Activated CD8-positive, alpha-beta memory T cell treated with anti-CD3 and anti-CD28 coated beads, Interleukin-2, amount 50 U/mL, for 1 hour (primary cell): Measurements from ENCODE around the gene AK4.
"Not testable (repeated sequence)": the region's sequence is repeated elsewhere in the genome, so short reads cannot be mapped to it uniquely, and the experiment has no call there.

Experiments
- DNase-seq: peaks from one replicate; pipeline ENCODE4 v3.0.0-alpha.2; 2020; ENCODE audit errors: extremely low read depth

The AK4 gene

GRCh38 chr1:65214340-65215027 lies 66.5 kb downstream of the AK4 start:
- no peak for DNase-seq

- DNase-seq = no peak
Observed at GRCh38 chr1:65216989-65217388, 69.0 kb downstream of the AK4 start.

GRCh38 chr1:65221638-65222339 lies 73.8 kb downstream of the AK4 start:
- no peak for DNase-seq

- DNase-seq = no peak
Observed at GRCh38 chr1:65222340-65222940, 74.4 kb downstream of the AK4 start.

- no peak for DNase-seq
Observed at GRCh38 chr1:65224681-65225091, 76.7 kb downstream of the AK4 start.

GRCh38 chr1:65225179-65225578 lies 77.2 kb downstream of the AK4 start:
- no peak for DNase-seq

GRCh38 chr1:65229201-65229600 lies 81.2 kb downstream of the AK4 start:
- DNase-seq = no peak

- DNase-seq = no peak
Observed at GRCh38 chr1:65229754-65230339, 81.8 kb downstream of the AK4 start.

- no peak for DNase-seq
Observed at GRCh38 chr1:65230731-65231481, 82.9 kb downstream of the AK4 start.

- DNase-seq = no peak
Observed at GRCh38 chr1:65231718-65232330, 83.8 kb downstream of the AK4 start.

GRCh38 chr1:65232461-65232990 lies 84.5 kb downstream of the AK4 start:
- DNase-seq = no peak

- DNase-seq = no peak
Observed at GRCh38 chr1:65233782-65234181, 85.8 kb downstream of the AK4 start.

GRCh38 chr1:65235867-65236805 lies 88.1 kb downstream of the AK4 start:
- no peak for DNase-seq

GRCh38 chr1:65237088-65237487 lies 89.1 kb downstream of the AK4 start:
- not testable (repeated sequence) for DNase-seq

- DNase-seq = no peak
Observed at GRCh38 chr1:65237503-65237902, 89.5 kb downstream of the AK4 start.

GRCh38 chr1:65238010-65238409 lies 90.0 kb downstream of the AK4 start:
- DNase-seq = no peak

GRCh38 chr1:65243491-65243890 lies 95.5 kb downstream of the AK4 start:
- no peak for DNase-seq

- DNase-seq = no peak
Observed at GRCh38 chr1:65245295-65245694, 97.3 kb downstream of the AK4 start.

GRCh38 chr1:65247419-65248359 lies 99.7 kb downstream of the AK4 start:
- no peak for DNase-seq
